ENCODE data around the gene ARHGAP6.

Gene ARHGAP6

GRCh38 chrX:11422525-11422857 is 243.2 kb downstream of the ARHGAP6 start:
- no peak for DNase-seq

- DNase-seq, result no peak
Measured at GRCh38 chrX:11421805-11422524, 243.8 kb downstream of the ARHGAP6 start.

- no peak for DNase-seq
Measured at GRCh38 chrX:11420851-11421250, 244.9 kb downstream of the ARHGAP6 start.

GRCh38 chrX:11419102-11419501 is 246.6 kb downstream of the ARHGAP6 start:
- DNase-seq, result no peak

- DNase-seq, result no peak
Measured at GRCh38 chrX:11416600-11416999, 249.1 kb downstream of the ARHGAP6 start.

GRCh38 chrX:11414091-11414490 is 251.6 kb downstream of the ARHGAP6 start:
- no peak for DNase-seq

- DNase-seq, result no peak
Measured at GRCh38 chrX:11412715-11413623, 252.8 kb downstream of the ARHGAP6 start.

- DNase-seq, result no peak
Measured at GRCh38 chrX:11409957-11410356, 255.8 kb downstream of the ARHGAP6 start.

GRCh38 chrX:11408783-11409182 is 256.9 kb downstream of the ARHGAP6 start:
- no peak for DNase-seq

- no peak for DNase-seq
Measured at GRCh38 chrX:11408109-11408405, 257.7 kb downstream of the ARHGAP6 start.

GRCh38 chrX:11407331-11408108 is 258.2 kb downstream of the ARHGAP6 start:
- no peak for DNase-seq

GRCh38 chrX:11406109-11406765 is 259.5 kb downstream of the ARHGAP6 start:
- DNase-seq, result no peak

GRCh38 chrX:11403631-11404030 is 262.1 kb downstream of the ARHGAP6 start:
- no peak for DNase-seq

GRCh38 chrX:11401966-11402365 is 263.8 kb downstream of the ARHGAP6 start:
- no peak for DNase-seq

GRCh38 chrX:11399489-11400094 is 266.1 kb downstream of the ARHGAP6 start:
- no peak for DNase-seq

- DNase-seq, result no peak
Measured at GRCh38 chrX:11398785-11399184, 266.9 kb downstream of the ARHGAP6 start.

GRCh38 chrX:11398139-11398538 is 267.6 kb downstream of the ARHGAP6 start:
- DNase-seq, result no peak

- DNase-seq, result no peak
Measured at GRCh38 chrX:11397680-11398079, 268.0 kb downstream of the ARHGAP6 start.

- no peak for DNase-seq
Measured at GRCh38 chrX:11395859-11396258, 269.9 kb downstream of the ARHGAP6 start.

GRCh38 chrX:11393949-11394654 is 271.6 kb downstream of the ARHGAP6 start:
- no peak for DNase-seq

GRCh38 chrX:11386812-11387211 is 278.9 kb downstream of the ARHGAP6 start:
- DNase-seq, result no peak

- no peak for DNase-seq
Measured at GRCh38 chrX:11386001-11386523, 279.7 kb downstream of the ARHGAP6 start.

All from GDM1 (cell line).